ENCODE results near the gene KBTBD6.

The KBTBD6 gene

DNA sequence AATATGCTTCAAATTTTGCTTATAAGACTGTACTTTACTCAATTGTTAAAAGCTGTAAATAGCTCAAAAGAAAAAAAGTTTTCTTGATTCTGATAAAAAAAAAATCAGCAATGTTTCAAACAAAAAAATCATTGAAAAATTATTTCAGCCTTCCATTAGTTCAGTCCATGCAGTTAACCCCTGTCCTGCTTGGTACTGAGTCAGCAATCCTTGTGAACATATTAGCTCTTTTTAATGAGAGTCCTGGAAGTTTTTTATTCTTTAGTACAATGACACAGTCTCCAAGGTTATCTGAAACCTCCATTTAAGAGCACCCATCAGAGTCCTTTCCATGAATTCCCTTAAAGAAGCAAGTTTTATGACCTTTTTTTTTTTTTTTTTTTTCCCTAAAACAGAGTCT lies 21.4 kb upstream of the KBTBD6 start:
- Histone ChIP-seq H3K9me3 (ENCODE audit: control insufficient read depth, insufficient read depth, low read depth, low read length) (no peaks in the 10 kb centered on the region), H3K4me3 (ENCODE audit: low read depth, low read length) (no peak overlapping the region), H3K36me3 (ENCODE audit: control insufficient read depth in 2 of 2, insufficient read depth in 1 of 2, low read length in 2 of 2) (no peaks in the 10 kb centered on the region), H3K4me1 (ENCODE audit: control insufficient read depth, insufficient read depth, low read length) (no peaks in the 10 kb centered on the region), H3K27ac (ENCODE audit: extremely low read depth, low read depth, low read length) (no peak overlapping the region)
- ChIA-PET POLR2A (no interaction called here), CTCF (no interaction called here)
- TF ChIP-seq YY2 (tag by site-specific recombination; IDR thresholded peaks at IDR 0.05) (no peak), MZF1 (tag by site-specific recombination; IDR thresholded peaks at IDR 0.05; ENCODE audit: borderline replicate concordance) (no peak), BCL11A (tag by site-specific recombination; IDR thresholded peaks at IDR 0.05; ENCODE audit: low read depth) (no peak), ZNF701 (tag by site-specific recombination; IDR thresholded peaks at IDR 0.05) (no peak), ZNF2 (tag by site-specific recombination; IDR thresholded peaks at IDR 0.05) (no peak), ZNF274 (IDR thresholded peaks at IDR 0.05; ENCODE audit: low read length) (no peak), ZNF274 (tag by site-specific recombination; IDR thresholded peaks at IDR 0.05; ENCODE audit: borderline replicate concordance) (no peak), ZNF768 (tag by site-specific recombination; IDR thresholded peaks at IDR 0.05) (no peak), ZNF423 (tag by site-specific recombination; IDR thresholded peaks at IDR 0.05) (no peak), ZNF157 (tag by site-specific recombination; IDR thresholded peaks at IDR 0.05) (no peak), ZNF776 (tag by site-specific recombination; IDR thresholded peaks at IDR 0.05; ENCODE audit: borderline replicate concordance) (no peak), GLI4 (tag by site-specific recombination; IDR thresholded peaks at IDR 0.05) (no peak), ZNF785 (tag by site-specific recombination; IDR thresholded peaks at IDR 0.05) (no peak), ZNF792 (tag by site-specific recombination; IDR thresholded peaks at IDR 0.05) (no peak)
- TF ChIP-seq, protein P1, sequence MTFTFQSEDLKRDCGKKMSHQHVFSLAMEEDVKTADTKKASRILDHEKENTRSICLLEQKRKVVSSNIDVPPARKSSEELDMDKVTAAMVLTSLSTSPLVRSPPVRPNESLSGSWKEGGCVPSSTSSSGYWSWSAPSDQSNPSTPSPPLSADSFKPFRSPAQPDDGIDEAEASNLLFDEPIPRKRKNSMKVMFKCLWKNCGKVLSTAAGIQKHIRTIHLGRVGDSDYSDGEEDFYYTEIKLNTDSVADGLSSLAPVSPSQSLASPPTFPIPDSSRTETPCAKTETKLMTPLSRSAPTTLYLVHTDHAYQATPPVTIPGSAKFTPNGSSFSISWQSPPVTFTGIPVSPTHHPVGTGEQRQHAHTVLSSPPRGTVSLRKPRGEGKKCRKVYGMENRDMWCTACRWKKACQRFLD (tag by site-specific recombination; IDR thresholded peaks at IDR 0.05): no peak
- TF ChIP-seq, protein P2, sequence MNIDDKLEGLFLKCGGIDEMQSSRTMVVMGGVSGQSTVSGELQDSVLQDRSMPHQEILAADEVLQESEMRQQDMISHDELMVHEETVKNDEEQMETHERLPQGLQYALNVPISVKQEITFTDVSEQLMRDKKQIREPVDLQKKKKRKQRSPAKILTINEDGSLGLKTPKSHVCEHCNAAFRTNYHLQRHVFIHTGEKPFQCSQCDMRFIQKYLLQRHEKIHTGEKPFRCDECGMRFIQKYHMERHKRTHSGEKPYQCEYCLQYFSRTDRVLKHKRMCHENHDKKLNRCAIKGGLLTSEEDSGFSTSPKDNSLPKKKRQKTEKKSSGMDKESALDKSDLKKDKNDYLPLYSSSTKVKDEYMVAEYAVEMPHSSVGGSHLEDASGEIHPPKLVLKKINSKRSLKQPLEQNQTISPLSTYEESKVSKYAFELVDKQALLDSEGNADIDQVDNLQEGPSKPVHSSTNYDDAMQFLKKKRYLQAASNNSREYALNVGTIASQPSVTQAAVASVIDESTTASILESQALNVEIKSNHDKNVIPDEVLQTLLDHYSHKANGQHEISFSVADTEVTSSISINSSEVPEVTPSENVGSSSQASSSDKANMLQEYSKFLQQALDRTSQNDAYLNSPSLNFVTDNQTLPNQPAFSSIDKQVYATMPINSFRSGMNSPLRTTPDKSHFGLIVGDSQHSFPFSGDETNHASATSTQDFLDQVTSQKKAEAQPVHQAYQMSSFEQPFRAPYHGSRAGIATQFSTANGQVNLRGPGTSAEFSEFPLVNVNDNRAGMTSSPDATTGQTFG (tag by site-specific recombination; IDR thresholded peaks at IDR 0.05; ENCODE audit: borderline replicate concordance): no peak
- TF ChIP-seq, protein P3, sequence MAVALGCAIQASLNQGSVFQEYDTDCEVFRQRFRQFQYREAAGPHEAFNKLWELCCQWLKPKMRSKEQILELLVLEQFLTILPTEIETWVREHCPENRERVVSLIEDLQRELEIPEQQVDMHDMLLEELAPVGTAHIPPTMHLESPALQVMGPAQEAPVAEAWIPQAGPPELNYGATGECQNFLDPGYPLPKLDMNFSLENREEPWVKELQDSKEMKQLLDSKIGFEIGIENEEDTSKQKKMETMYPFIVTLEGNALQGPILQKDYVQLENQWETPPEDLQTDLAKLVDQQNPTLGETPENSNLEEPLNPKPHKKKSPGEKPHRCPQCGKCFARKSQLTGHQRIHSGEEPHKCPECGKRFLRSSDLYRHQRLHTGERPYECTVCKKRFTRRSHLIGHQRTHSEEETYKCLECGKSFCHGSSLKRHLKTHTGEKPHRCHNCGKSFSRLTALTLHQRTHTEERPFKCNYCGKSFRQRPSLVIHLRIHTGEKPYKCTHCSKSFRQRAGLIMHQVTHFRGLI (tag by site-specific recombination; IDR thresholded peaks at IDR 0.05): no peak
- TF ChIP-seq, protein P4, sequence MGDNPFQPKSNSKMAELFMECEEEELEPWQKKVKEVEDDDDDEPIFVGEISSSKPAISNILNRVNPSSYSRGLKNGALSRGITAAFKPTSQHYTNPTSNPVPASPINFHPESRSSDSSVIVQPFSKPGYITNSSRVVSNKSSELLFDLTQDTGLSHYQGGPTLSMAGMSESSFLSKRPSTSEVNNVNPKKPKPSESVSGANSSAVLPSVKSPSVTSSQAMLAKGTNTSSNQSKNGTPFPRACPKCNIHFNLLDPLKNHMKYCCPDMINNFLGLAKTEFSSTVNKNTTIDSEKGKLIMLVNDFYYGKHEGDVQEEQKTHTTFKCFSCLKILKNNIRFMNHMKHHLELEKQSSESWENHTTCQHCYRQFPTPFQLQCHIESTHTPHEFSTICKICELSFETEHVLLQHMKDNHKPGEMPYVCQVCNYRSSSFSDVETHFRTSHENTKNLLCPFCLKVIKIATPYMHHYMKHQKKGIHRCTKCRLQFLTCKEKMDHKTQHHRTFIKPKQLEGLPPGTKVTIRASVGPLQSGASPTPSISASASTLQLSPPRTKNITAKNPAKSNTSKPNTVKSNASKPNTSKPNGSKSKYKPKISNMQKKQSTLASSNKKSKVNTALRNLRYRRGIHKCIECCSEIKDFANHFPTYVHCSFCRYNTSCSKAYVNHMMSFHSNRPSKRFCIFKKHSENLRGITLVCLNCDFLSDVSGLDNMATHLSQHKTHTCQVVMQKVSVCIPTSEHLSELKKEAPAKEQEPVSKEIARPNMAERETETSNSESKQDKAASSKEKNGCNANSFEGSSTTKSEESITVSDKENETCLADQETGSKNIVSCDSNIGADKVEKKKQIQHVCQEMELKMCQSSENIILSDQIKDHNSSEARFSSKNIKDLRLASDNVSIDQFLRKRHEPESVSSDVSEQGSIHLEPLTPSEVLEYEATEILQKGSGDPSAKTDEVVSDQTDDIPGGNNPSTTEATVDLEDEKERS (tag by site-specific recombination; IDR thresholded peaks at IDR 0.05): no peak

DNA sequence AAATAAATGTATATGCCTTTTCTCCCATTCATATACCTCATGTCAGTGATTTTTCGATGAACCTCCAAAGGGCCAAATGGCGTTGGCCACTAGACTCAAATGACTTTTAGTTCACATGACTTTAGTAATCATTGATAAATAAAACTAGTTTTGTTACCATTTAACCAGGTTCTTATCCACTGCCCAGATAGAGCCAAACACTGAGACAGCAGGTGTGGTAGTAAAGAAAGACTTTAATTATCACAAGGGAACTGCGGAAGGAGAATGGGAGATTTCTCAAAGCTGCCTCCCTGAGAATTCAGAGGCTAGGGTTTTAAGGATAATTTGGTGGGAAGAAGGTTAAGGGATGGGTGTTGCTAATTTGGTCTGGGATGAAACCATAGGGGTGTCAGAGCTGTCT lies 19.4 kb upstream of the KBTBD6 start:
- no peaks in the 10 kb centered on the region for H3K36me3 ChIP-seq (ENCODE audit: control insufficient read depth in 2 of 2, insufficient read depth in 1 of 2, low read length in 2 of 2)
- no peaks in the 10 kb centered on the region for H3K4me1 ChIP-seq (ENCODE audit: control insufficient read depth, insufficient read depth, low read length)
- TF ChIP-seq SETDB1 (IDR thresholded peaks at IDR 0.05; ENCODE audit: insufficient read length, low read length): peak; percentile 74
- no peak for TF ChIP-seq MZF1 (tag by site-specific recombination; IDR thresholded peaks at IDR 0.05; ENCODE audit: borderline replicate concordance)
- H3K4me3 ChIP-seq (ENCODE audit: low read depth, low read length): no peak overlapping the region
- ChIA-PET POLR2A (no interaction called here), CTCF (interaction anchor here (1.2 kb wide), 1 partner anchor 71 kb away, joined by 4 read pairs; no protein-coding TSS in a partner anchor)
- H3K27ac ChIP-seq (ENCODE audit: extremely low read depth, low read depth, low read length): no peak overlapping the region
- H3K9me3 ChIP-seq (ENCODE audit: control insufficient read depth, insufficient read depth, low read depth, low read length): no peaks in the 10 kb centered on the region
